GM19438 (cell line): ENCODE data around the gene C1orf52.
"Not testable (repeated sequence)": the region's sequence is repeated elsewhere in the genome, so short reads cannot be mapped to it uniquely, and the experiment has no call there.

Source experiments
- ATAC-seq: cut with Tn5 transposase; IDR thresholded peaks from one replicate; pipeline ENCODE4 v1.9.1; 2021; ENCODE audit warnings: low read depth; ENCODE audit not compliant: unreplicated experiment

Gene C1orf52

GRCh38 chr1:85278853-85279314, 19.4 kb upstream of the C1orf52 start:
- ATAC-seq = no peak

GRCh38 chr1:85277802-85278201, 18.3 kb upstream of the C1orf52 start:
- no peak for ATAC-seq

GRCh38 chr1:85276978-85277639, 17.6 kb upstream of the C1orf52 start:
- ATAC-seq = no peak

- peak; percentile 96 for ATAC-seq
Observed at GRCh38 chr1:85276215-85276977, 16.9 kb upstream of the C1orf52 start, which contains the start of gene BCL10. TSS of gene BCL10 (minus strand) at chr1:85276632. CDS start at chr1:85276352, 280 bp downstream.

- no peak for ATAC-seq
Observed at GRCh38 chr1:85275701-85276214, 16.3 kb upstream of the C1orf52 start.

GRCh38 chr1:85274969-85275453, 15.5 kb upstream of the C1orf52 start:
- no peak for ATAC-seq

GRCh38 chr1:85273397-85273796, 13.9 kb upstream of the C1orf52 start:
- ATAC-seq = no peak

GRCh38 chr1:85268801-85269585, 9.5 kb upstream of the C1orf52 start:
- no peak for ATAC-seq

DNA sequence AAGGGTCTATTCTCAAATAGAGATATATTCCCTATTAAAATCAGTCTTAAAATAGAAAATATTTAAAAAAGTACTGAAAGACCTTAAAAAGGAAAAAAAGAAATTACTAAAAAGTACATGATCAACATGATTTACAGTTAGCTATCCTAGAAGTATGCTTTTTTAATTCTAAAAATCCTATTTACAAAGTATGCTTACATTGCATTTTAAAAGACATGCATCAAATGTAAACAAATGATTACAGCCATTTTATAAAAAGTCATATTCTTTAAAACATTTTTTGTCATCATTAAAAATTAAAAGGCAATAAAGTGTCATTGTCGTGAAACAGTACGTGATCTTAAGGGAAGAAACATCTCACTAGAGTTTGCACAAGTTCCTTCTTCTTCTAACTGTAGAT, 7.9 kb upstream of the C1orf52 start:
- no peak for ATAC-seq

DNA sequence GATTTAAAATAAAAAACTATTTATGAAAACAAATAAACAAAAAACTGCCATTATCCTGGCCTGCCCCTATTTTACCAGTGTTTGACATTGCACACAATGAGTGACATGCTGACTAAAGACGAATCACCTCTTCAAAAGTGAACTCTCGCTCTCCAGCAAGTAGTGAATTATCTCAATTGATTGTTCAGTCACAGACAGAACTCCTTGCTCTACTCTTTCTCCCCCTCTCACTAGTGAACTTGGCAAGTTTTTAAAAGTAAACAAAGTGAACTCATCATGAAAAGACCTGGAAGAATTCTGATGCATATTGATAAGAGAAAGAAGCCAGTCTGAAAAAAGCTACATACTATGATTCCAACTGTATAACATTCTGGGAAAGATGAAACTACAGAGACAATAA, 4.7 kb upstream of the C1orf52 start:
- ATAC-seq = no peak

GRCh38 chr1:85262985-85263384, 3.5 kb upstream of the C1orf52 start:
- ATAC-seq = no peak

GRCh38 chr1:85259912-85260274, 431 bp upstream of the C1orf52 start:
- no peak for ATAC-seq

DNA sequence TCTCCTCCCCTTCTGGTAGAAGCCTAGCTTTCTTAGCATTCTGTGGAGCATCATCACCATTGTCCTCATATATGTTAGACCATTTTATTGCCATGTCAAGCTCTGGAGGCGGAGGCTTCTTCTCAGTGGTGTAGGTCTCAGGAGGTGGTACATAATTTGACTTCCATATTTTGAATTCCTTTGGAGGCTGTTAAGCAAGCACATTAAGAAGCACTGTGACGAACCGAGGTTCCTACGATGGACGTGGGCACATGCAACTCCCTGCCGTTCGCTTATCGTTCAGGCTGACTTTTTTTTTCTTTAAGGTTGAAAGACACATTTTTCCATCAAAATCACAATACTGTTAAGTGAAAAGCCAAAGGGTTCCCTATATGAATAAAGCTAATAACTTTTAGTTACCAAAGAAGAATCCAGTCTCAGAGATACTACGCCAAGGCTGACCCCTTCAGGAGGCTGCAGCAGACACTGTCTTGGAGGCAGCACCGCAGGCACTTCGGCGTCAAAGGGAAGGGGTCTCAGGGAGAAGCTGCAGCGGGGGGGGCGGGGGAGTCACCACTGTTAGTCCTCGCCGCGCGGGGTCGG, 835 bp downstream of the C1orf52 start:
- ATAC-seq = no peak

GRCh38 chr1:85249042-85249441, 10.4 kb downstream of the C1orf52 start:
- ATAC-seq = not testable (repeated sequence)

DNA sequence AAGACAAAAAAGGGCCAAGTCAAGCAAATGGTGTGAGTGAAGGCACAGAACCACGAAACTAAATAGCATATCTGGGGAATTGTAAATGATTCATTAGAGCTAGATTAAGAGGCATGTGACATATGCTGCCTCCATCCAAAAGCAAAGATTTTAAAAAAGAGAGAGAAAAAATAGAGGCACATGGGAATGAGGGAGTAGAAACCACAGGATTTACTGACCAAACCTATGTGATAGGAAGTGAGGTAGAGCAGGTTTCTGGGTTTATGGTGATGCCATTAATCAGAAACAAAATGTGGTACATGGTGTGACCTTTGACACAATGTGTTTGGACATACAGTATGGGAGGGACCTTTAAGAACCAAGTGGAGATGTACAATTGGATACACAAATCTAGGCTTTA, 13.6 kb downstream of the C1orf52 start:
- ATAC-seq = no peak

DNA sequence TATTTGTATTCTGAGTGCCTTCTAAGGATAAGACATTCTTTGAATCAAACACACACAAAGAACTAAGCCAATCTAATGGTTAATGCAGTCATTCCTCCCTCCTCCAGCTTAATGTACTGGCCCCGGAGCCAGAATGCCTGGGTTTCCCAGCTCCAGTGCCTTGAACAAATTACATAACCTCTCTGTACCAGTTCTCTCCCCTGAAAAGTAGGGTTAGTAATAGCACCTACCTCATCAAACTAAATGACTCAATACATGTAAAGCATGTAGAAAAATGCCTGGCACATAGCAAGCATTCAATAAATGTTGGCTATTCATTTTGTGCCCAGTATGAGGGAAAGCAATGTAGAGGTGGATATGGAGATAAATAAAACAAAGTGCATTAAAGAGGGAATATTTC, 14.0 kb downstream of the C1orf52 start:
- no peak for ATAC-seq

- ATAC-seq = no peak
Observed at GRCh38 chr1:85244271-85245061, 15.0 kb downstream of the C1orf52 start.

DNA sequence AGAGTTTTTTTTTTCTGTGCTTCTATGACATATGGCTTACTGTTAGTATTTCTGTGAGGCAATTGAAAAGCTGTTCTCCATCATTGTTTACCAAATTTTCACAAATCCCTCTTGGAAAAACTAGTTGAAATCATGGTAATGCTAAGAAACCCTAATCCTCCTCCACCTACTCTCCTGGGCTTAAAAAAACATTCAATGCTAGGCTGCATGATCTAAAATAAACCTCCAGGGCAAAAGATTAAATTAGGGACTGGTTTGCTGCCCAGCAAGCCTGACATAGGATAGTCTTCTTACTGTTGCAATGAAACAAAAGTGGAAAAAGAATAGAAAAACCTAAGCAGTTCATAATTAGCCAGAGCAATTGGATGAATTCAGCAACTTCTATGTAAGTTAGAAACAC, 16.1 kb downstream of the C1orf52 start:
- ATAC-seq = no peak

DNA sequence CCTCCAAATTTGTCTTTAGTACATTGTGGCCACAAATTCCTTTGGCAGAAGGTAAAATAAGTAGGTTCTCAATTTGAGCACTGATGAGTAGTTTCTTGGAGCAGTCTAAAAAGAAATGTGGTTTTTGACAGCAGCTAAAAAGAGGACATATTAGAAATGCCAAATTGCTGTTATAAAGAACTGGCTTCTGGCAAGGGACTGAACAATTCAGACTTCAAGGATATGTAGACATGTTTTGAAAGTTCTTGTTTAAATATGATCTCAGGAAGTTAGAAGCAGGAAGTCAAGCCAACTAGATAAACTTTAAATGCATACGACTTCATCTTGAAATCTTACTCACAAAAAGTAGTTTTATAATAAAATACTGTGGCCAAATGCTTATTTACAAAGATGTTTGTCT, 18.8 kb downstream of the C1orf52 start:
- ATAC-seq = no peak

DNA sequence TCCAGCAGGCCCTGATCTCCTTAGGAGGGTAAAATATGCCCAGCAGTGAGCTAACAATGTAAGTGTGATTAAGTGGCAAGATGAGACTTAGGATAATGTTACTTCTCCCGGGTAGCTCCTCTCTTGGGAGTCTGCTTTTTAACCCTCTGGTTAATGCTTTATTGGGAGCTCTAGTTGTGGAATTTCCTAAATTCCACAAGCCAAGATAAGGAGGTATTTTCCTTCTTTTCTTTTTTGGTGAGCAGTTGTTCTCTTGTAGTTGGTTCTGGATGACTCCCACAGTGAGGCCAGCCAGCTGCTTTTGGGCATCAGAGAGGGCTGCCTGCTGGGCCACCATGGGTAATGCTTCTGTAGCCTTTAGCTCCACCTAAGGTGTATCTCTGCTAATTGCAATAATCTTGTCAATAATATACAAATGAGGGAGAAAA, 19.3 kb downstream of the C1orf52 start:
- no peak for ATAC-seq
